Measurements from ENCODE around the gene LIMCH1. TPM values are rescaled to one million over a fixed set of nuclear protein-coding genes. Genes with fewer than 3 reads are reported as not detected.

Gene LIMCH1
- total RNA-seq, 1 experiment from 2014 or later, result 3.3 TPM

- no peak overlapping the region for H4K8ac ChIP-seq (replicated peaks; ENCODE audit: insufficient read length, low read depth, low read length)
- no peak overlapping the region for H2BK120ac ChIP-seq (ENCODE audit: low read depth, low read length, poor library complexity, severe bottlenecking)
- Mint-ChIP-seq H3K4me3 (no peak overlapping the region), H3K27me3 (ENCODE audit: low read depth) (peaks cover 2% of the 10 kb centered on the region), H3K4me1 (peaks cover 3% of the 10 kb centered on the region in 2 experiments), H3K36me3 (ENCODE audit: insufficient read depth in 1 of 3, low read depth in 3 of 3) (no peaks in the 10 kb centered on the region), H3K9me3 (no peaks in the 10 kb centered on the region), H3K27ac (no peak overlapping the region)
- H3K18ac ChIP-seq (ENCODE audit: insufficient read length, low read depth, low read length), result no peak overlapping the region
- H3K27me3 ChIP-seq (ENCODE audit: insufficient read depth, low read length), result no peaks in the 10 kb centered on the region
- no peak overlapping the region for H3K56ac ChIP-seq (ENCODE audit: insufficient read length, low read depth, low read length)
- H2BK12ac ChIP-seq (ENCODE audit: insufficient read length, low read depth, low read length), result no peak overlapping the region
- no peak overlapping the region for H2AK5ac ChIP-seq (ENCODE audit: insufficient read length, low read length)
- no peaks in the 10 kb centered on the region for H3K9me3 ChIP-seq (ENCODE audit: control insufficient read depth, low read depth, low read length)
- TF ChIP-seq CTCF (conservative IDR thresholded peaks at IDR 0.05), result no peak
- no peak overlapping the region for H3K4me2 ChIP-seq (ENCODE audit: insufficient read depth, insufficient read length, low read length)
- H3K27ac ChIP-seq (ENCODE audit: insufficient read length, low read depth, low read length), result no peak overlapping the region
- DNase-seq, result no peak
- H2AFZ ChIP-seq (ENCODE audit: low read length), result no peak overlapping the region
- H3K9ac ChIP-seq (ENCODE audit: extremely low read depth, insufficient read length, low read length), result no peak overlapping the region
- no peaks in the 10 kb centered on the region for H4K20me1 ChIP-seq (ENCODE audit: control insufficient read depth, insufficient read depth, insufficient read length)
- no peaks in the 10 kb centered on the region for H3K79me2 ChIP-seq (ENCODE audit: insufficient read depth, low read length)
- H3K4me1 ChIP-seq (ENCODE audit: insufficient read depth, low read length), result no peaks in the 10 kb centered on the region
- H3K23ac ChIP-seq (ENCODE audit: insufficient read length, low read depth, low read length), result no peak overlapping the region
- H3K14ac ChIP-seq (ENCODE audit: insufficient read depth, low read length), result no peak overlapping the region
- no peak overlapping the region for H2BK20ac ChIP-seq (ENCODE audit: low read depth, low read length, poor library complexity, severe bottlenecking)
- H3T11ph ChIP-seq (ENCODE audit: low read length), result no peak overlapping the region
- no peak overlapping the region for H3K4ac ChIP-seq (ENCODE audit: low read depth, low read length)
- H3K79me1 ChIP-seq (ENCODE audit: insufficient read depth, low read depth, low read length, poor library complexity, severe bottlenecking), result no peaks in the 10 kb centered on the region
- no peak overlapping the region for H2BK5ac ChIP-seq (ENCODE audit: insufficient read length, low read length)
- H4K5ac ChIP-seq (ENCODE audit: insufficient read length, low read depth, low read length), result no peak overlapping the region
- no peak overlapping the region for H2BK15ac ChIP-seq (ENCODE audit: low read depth, low read length)
- H3K23me2 ChIP-seq (ENCODE audit: insufficient read length, low read depth, low read length, poor library complexity, severe bottlenecking), result no peaks in the 10 kb centered on the region
- H4K91ac ChIP-seq (ENCODE audit: insufficient read length, low read depth, low read length), result no peak overlapping the region
- 100% methylated on average over 1 of the region's 3 CpGs for WGBS (ENCODE audit: extremely low coverage, insufficient read length, low lambda C conversion rate)
These were observed 65.0 kb downstream of the LIMCH1 start for GRCh38 chr4:41602886-41603498.
